ENCODE data around the gene SPTBN4. TPM values are rescaled to one million over a fixed set of nuclear protein-coding genes. Genes with fewer than 3 reads are reported as not detected.

SPTBN4 gene
- total and polyA plus RNA-seq, 10 donors = 0.30 to 2.3 (median 0.66) TPM

GRCh38 chr19:40565910-40566495, 99.2 kb downstream of the SPTBN4 start:
- no peak overlapping the region for H3K27ac ChIP-seq
- peaks cover 5 to 31% (median 16%) of the 10 kb centered on the region in 6 donors for H3K4me1 ChIP-seq
- WGBS, 5 donors = 79 to 87% (median 86%) methylated on average over 4 to 14 of the region's 14 CpGs
- no peaks in the 10 kb centered on the region for H3K36me3 ChIP-seq
- H3K4me3 ChIP-seq = no peak overlapping the region
- intact Hi-C loops (cut with DNase I; ENCODE audit: low total_unique reads) = no loop called here
- TF ChIP-seq POLR2AphosphoS5 (IDR thresholded peaks at IDR 0.05) (no peak), POLR2A (IDR thresholded peaks at IDR 0.05) (no peak), CTCF (IDR thresholded peaks at IDR 0.05 in 8 of 11, conservative IDR thresholded peaks at IDR 0.05 in 3 of 11) (no peak)
- no peaks in the 10 kb centered on the region for H3K9me3 ChIP-seq
- peaks cover 0 to 85% (median 51%) of the 10 kb centered on the region in 7 donors for H3K27me3 ChIP-seq (replicated peaks in 1 of 7)
- no peak for DNase-seq

- TF ChIP-seq POLR2AphosphoS5 (IDR thresholded peaks at IDR 0.05) (no peak), CTCF (IDR thresholded peaks at IDR 0.05 in 8 of 11, conservative IDR thresholded peaks at IDR 0.05 in 3 of 11) (no peak), POLR2A (IDR thresholded peaks at IDR 0.05) (no peak)
- WGBS, 5 donors = 25 to 33% (median 27%) methylated on average over 16 to 20 of the region's 20 CpGs
- peaks cover 0 to 74% (median 51%) of the 10 kb centered on the region in 7 donors for H3K27me3 ChIP-seq (replicated peaks in 1 of 7)
Observed at GRCh38 chr19:40567040-40567749, 100.4 kb downstream of the SPTBN4 start.

GRCh38 chr19:40567750-40568494, 101.1 kb downstream of the SPTBN4 start:
- Histone ChIP-seq H3K27ac (no peak overlapping the region), H3K36me3 (no peaks in the 10 kb centered on the region), H3K4me3 (peak overlapping the region in 6 of 8 donors; percentile 5 to 56 (median 16)), H3K27me3 (replicated peaks in 1 of 7) (peaks cover 0 to 66% (median 51%) of the 10 kb centered on the region in 7 donors), H3K9me3 (no peaks in the 10 kb centered on the region), H3K4me1 (peaks cover 5 to 33% (median 16%) of the 10 kb centered on the region in 6 donors)
- 9 to 32% (median 11%) methylated on average over 14 to 70 of the region's 70 CpGs for WGBS, 5 donors
- TF ChIP-seq CTCF (IDR thresholded peaks at IDR 0.05 in 8 of 11, conservative IDR thresholded peaks at IDR 0.05 in 3 of 11) (peak in 1 of 11 experiments; percentile 7), POLR2AphosphoS5 (IDR thresholded peaks at IDR 0.05) (no peak)
- intact Hi-C loops (cut with DNase I; ENCODE audit: low total_unique reads) = no loop called here
- DNase-seq = no peak

More at GRCh38 chr19:40567040-40567749, 100.4 kb downstream of the SPTBN4 start:
- H3K4me3 ChIP-seq = peak overlapping the region in 6 of 8 donors; percentile 5 to 56 (median 16)
- intact Hi-C loops (cut with DNase I; ENCODE audit: low total_unique reads) = no loop called here
- DNase-seq = no peak
- H3K27ac ChIP-seq = no peak overlapping the region
- H3K9me3 ChIP-seq = no peaks in the 10 kb centered on the region
- H3K36me3 ChIP-seq = no peaks in the 10 kb centered on the region
- H3K4me1 ChIP-seq = peaks cover 5 to 33% (median 16%) of the 10 kb centered on the region in 6 donors
